ENCODE data around the gene IDUA. TPM values are rescaled to one million over a fixed set of nuclear protein-coding genes. Genes with fewer than 3 reads are reported as not detected.

Gene IDUA
- polyA plus RNA-seq, 1 experiment = 13.2 TPM

DNA sequence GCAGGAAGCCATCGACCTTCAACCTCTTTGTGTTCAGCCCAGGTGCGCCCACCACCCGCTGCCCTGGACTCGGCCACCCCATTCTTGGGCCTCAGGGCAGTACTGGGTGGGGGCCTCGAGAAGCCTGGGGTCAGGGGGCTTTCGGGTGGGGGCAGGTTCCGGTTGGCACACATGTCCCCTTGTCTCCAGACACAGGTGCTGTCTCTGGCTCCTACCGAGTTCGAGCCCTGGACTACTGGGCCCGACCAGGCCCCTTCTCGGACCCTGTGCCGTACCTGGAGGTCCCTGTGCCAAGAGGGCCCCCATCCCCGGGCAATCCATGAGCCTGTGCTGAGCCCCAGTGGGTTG lies 17.2 kb downstream of the IDUA start:
- ChIA-PET POLR2A (no interaction called here), CTCF (no interaction called here)
- TF ChIP-seq, protein P1, sequence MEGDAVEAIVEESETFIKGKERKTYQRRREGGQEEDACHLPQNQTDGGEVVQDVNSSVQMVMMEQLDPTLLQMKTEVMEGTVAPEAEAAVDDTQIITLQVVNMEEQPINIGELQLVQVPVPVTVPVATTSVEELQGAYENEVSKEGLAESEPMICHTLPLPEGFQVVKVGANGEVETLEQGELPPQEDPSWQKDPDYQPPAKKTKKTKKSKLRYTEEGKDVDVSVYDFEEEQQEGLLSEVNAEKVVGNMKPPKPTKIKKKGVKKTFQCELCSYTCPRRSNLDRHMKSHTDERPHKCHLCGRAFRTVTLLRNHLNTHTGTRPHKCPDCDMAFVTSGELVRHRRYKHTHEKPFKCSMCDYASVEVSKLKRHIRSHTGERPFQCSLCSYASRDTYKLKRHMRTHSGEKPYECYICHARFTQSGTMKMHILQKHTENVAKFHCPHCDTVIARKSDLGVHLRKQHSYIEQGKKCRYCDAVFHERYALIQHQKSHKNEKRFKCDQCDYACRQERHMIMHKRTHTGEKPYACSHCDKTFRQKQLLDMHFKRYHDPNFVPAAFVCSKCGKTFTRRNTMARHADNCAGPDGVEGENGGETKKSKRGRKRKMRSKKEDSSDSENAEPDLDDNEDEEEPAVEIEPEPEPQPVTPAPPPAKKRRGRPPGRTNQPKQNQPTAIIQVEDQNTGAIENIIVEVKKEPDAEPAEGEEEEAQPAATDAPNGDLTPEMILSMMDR (IDR thresholded peaks at IDR 0.05; ENCODE audit: insufficient read depth, low read depth, low read length) = no peak
- Histone ChIP-seq H3K4me3 (ENCODE audit: low read depth, low read length) (no peak overlapping the region), H3K27me3 (ENCODE audit: control insufficient read depth, insufficient read depth, low read length) (peaks cover 26% of the 10 kb centered on the region), H3K36me3 (ENCODE audit: control insufficient read depth, insufficient read depth, low read length) (no peaks in the 10 kb centered on the region)
- DNase-seq (ENCODE audit: low read depth) = no peak

DNA sequence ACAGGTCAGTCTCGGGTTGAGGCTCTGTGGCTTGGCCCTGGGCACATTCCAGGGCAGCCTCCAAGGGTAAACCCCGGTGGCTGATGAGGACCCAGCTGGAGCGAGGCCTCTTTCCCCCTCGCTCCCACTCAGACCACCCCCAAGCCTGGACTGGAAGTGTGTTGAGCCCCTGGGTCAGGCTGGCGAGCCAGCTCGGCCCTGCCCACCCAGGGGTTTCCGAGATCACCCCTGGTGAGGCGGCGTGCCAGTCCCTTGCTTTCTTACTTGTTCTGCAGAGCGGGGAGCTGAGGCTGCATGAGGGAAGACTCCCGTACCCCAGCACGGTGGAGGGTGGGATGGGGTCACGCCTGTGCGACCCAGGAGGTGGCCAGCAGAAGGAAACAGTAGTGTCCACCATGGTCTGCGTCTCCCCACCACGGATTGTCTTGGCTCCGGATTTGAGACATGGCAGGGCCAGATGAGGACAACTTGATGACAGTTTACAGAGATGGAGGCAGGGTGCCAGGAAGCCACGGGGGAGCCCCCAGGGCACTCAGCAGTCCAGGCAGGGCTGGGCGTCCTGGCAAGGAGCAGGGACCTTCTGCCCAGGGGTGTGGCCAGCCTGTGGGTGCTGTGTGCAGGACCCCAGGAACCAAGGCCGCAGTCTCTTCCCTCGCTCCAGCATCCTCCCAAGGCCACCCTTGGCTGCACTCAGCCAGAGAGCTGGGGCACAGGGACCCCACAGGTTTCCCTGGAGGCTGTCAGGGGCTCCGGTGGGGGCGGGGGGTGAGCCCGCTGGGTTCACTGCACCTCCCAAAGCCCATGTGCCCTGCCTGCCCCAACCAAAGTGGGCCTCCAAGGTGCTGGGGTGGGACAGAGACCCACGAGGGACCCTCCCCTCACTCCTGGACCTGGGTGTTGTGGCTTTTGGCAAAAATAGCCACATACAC lies 18.0 kb downstream of the IDUA start:
- ChIA-PET POLR2A (no interaction called here), CTCF (no interaction called here)
- H3K4me3 ChIP-seq (ENCODE audit: low read depth, low read length) = no peak overlapping the region
- DNase-seq (ENCODE audit: low read depth) = no peak
- H3K27me3 ChIP-seq (ENCODE audit: control insufficient read depth, insufficient read depth, low read length) = peaks cover 25% of the 10 kb centered on the region
- TF ChIP-seq, protein P1 (IDR thresholded peaks at IDR 0.05; ENCODE audit: insufficient read depth, low read depth, low read length) = no peak
- no peaks in the 10 kb centered on the region for H3K36me3 ChIP-seq (ENCODE audit: control insufficient read depth, insufficient read depth, low read length)

DNA sequence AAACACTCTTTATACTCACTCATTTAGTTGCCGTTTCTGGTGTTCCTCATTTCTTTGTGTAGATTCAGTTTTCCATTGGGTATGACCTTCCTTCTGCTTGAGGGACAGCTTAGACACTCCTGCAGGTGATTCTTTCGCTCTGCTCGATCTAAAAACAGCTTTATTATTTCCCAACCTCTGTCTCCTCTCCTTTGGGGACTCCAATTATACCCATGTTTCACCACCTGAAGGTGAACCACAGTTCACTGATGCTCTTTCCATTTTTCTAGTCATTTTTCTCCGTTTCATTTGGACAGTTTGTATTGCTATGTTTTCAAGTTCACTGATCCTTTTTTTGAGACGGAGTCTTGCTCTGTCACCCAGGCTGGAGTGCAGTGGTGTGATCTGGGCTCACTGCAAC lies 20.0 kb downstream of the IDUA start:
- ChIA-PET CTCF (no interaction called here), POLR2A (no interaction called here)
- Histone ChIP-seq H3K36me3 (ENCODE audit: control insufficient read depth, insufficient read depth, low read length) (no peaks in the 10 kb centered on the region), H3K4me3 (ENCODE audit: low read depth, low read length) (no peak overlapping the region), H3K27me3 (ENCODE audit: control insufficient read depth, insufficient read depth, low read length) (peaks cover 19% of the 10 kb centered on the region)
- no peak for DNase-seq (ENCODE audit: low read depth)
- TF ChIP-seq, protein P1 (IDR thresholded peaks at IDR 0.05; ENCODE audit: insufficient read depth, low read depth, low read length) = no peak

DNA sequence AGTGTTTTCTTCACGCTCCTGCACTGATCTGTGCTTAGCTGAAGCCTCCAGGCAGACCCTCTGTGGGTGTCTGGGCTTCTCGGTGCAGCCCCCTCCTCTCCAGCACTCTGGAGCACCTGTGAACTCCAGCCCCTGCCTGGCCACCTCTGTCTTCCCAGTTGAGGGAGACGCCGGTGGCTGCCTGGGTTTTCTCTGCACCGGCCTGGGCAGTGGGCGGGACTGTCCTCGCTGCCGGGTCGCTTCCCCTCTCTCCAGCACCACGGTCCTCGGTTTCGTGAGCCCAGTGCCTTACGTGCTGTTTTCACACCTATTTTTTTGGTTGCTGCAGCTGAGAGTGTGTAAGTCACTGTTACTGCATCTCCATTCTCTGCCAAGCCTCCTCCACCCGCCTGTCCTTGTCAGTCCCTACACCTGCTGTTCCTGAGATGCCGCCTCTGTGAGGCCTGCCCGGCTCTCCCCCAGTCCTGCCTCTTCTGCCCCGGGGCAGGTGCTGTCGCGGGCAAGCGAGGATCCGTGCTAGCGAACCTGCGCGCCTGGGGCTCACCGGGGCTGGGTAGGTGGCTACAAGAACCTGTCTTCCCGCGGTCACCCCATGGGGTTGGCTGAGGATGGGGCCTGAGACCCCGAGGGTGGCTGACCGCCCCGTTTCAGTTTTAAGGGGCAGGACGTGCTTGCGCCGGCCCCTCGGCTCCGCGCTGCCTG lies 22.1 kb downstream of the IDUA start:
- no peak for DNase-seq (ENCODE audit: low read depth)

More for the DNA sequence above, 22.1 kb downstream of the IDUA start:
- H3K27me3 ChIP-seq (ENCODE audit: control insufficient read depth, insufficient read depth, low read length) = peaks cover 10% of the 10 kb centered on the region
- CTCF ChIA-PET = interaction anchor here (1.0 kb wide), 1 partner anchor 12 kb away, joined by 3 read pairs; no protein-coding TSS in a partner anchor
- H3K36me3 ChIP-seq (ENCODE audit: control insufficient read depth, insufficient read depth, low read length) = no peaks in the 10 kb centered on the region
- POLR2A ChIA-PET = no interaction called here
- TF ChIP-seq, protein P1 (IDR thresholded peaks at IDR 0.05; ENCODE audit: insufficient read depth, low read depth, low read length) = no peak
- peak overlapping the region; percentile 66 for H3K4me3 ChIP-seq (ENCODE audit: low read depth, low read length)
